NOMO-1 treated with dmso at 0.1 percent for 144 hours (cell line): ENCODE results near the gene TRIM38.

Source experiments
- DNase-seq: peaks from one replicate; lab custom pipeline; 2025; ENCODE audit not compliant: unreplicated experiment; lab: John Stamatoyannopoulos, UW

The TRIM38 gene

DNA sequence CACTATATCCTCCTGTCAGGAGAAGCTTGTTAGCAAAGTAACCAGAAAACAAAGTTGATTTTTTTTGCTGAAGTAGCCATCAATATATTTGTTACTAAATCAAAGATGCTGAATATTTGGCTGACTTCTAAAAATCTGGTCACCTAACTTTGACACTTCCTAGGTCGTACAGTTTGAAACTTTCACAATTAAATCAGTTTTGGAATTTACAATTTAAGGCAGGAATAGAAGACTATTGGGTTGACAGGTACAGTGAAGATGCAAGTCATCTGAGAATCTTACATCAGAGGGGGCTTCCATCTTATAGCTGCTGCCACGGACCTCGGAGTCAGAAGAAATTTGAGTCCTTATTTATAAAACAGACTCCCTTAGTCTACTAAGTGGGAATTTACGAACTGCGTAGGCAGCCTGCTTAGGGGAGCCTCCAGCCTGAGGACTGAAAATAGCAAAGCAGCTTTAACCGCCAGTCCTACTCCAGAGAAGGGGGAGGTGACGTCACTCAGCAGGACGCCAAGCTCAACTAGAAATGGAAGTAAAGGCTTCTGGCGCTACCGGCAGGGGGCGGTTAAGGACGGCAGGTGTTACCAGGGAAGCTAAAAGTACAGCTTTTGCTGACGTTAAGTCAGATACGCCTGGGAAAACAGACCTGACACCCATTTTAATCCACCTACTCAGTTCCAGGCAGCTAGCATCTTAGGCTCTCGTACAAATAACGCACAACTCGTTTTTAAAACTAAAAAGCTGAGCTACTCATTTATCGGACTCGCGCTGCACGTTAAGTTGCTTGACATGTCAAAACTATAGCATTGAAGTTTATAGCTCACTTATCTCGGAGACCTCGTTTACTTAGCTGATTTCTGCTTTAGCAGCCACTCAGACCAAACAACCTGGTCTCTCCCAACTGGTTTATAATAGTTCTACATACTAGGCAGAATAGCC is 63.6 kb downstream of the TRIM38 start:
- peak; percentile 94 for DNase-seq

DNA sequence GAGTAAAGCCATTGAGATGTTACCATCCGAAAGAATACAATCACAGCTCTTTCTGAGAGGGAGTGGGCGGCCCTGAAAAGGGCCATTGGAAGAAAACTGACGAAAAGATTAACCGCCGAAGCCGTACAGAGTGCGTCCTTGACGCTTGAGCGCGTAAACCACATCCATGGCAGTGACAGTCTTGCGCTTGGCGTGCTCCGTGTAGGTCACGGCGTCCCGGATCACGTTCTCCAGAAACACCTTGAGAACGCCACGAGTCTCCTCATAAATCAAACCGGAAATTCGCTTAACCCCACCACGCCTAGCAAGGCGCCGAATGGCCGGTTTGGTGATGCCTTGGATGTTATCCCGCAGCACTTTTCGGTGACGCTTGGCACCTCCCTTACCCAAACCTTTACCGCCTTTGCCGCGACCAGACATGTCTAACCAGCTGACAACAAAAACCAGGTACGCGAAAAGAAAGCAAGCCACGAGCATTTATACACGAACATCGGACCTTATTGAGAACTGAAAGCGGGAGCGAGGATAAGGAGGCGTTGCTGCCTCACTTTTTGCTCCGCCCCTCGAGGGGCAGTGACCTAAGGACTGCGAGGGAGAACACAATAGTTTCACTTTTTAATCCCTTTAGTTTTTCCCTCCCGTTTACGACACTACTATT is 64.4 kb downstream of the TRIM38 start:
- DNase-seq, result peak; percentile 76

DNA sequence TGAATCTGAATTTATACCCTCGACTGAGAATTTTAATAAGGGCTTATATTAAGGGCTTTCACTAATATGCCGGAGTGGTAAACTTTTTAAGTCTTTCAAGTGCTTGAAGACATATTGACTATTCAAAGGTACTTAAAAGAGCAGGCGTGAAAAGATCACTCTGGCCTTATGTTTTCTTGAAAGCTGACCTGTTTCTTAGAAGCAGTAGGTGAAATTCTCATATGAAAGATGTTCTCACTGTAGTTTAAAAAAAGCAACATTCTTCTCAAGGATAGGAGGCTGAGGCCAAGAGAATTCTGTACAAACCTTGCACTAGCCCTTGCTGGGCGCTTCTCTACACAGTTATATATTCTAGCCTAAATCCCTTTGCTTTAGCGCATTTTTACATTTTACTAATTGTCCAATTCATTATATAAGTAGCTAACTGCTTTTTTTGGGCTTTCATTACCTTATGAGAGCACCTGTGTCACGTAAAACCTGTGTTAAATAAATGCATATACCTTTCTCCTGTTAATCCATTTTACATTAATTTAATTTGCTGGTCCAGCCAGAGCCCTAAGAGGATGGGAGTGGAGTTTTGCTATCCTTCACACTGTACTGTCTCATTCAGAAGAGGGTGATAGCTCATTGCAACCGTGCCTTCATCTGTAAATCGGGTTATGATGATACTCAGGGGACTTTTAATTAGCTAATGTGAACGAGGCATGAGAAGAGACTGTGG is 65.0 kb downstream of the TRIM38 start:
- DNase-seq, result no peak

DNA sequence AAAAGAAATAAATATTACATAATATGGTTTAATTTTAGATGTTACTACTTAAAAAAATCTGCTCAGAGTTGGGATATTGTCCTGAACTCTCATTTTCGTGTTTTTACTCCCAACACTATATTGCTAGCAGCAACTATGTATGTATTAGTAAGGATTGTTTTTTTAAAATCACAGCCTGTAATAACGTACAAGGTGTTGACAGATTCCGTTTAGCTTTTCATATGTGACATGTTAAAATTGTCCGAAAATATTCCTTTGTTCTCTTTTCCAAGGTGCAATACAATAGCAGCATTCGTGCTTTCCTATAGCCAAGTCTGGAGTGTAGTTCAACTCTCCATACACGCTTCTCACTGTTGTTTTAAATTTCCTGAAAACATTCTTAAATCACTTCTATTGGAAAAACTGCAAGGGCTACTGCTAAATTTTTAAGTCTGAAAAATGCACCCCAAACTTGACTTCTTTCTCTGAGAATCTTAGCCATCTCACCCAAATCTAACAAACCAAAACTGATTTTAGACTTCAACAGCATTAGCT is 65.7 kb downstream of the TRIM38 start:
- DNase-seq, result no peak

DNA sequence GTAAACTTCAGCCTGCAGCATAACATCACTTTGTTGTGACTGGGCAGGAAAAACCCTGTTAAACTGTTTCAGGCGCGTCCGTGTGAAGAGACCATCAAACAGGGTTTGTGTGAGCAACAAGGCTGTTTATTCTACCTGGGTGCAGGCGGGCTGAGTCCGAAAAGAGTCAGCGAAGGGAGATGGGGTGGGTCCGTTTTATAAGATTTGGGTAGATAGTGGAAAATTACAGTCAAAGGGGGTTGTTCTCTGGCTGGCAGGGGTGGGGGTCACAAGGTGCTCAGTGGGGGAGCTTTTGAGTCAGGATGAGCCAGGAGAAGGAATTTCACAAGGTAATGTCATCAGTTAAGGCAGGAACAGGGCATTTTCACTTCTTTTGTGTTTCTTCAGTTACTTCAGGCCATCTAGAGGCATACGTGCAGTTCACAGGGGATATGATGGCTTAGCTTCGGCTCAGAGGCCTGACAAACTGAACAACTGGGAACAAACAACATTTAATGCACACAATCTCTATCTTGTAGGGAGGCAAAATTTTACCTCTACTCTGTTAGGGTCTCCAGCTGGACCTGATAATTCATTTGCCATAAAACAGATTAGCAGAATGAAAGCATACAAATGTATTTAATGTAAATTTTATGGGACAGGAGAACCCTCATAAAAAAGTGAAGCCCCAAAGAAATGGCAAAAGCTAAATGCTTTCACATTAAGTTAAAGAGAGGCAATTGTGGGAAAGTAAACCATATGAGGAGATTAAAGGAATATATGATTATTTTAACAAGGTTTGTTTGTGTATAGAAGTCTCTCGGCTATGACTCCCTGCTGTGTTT is 66.4 kb downstream of the TRIM38 start:
- no peak for DNase-seq

DNA sequence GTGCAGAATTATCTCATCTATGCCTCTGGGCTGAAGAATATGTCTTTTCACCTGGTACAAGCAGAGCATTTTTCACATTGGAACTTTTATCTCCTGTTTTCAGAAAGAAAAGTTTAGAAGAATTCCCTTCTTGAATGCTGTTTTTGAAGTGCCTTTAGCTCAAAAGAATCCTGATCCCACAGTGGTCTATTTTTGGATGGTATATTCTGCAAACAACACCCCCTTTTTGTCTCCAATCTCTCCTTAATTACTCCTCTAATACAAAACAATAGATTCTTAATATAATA is 66.9 kb downstream of the TRIM38 start:
- no peak for DNase-seq

DNA sequence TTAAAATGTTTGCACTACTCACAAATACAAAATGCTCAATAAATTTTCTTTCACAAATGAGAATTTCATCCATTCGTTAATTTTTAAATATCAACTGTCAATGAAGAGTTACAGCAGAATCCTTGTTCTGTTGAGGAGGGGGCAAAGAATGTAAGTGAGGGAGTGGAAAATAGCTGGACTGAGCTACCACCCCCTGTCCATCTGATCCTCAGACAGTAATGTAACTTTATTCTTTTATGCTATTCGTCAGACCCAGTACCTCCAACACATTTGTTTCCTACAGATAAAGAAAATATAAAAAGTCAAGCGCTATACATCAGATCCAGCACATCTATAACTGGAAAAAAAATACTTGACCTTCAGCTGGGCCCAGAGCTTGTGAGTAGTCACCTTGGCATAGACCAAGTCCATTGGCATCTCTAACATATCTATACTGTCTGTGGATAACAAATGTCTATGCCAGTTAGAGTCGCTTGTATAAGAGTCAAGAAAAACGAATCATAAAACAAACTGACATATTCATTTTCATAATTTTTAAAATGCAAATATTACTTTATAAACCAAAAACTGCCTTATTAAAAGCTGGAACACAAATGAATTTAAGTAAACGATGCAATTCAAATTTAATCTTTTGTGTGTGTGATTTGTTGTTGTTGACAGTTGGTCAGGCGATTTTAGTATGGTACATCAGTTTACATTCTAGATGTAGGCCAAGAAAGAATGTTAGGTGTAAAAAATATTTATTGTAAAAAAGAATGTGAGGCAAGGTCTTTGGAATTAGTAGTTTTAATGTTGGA is 67.5 kb downstream of the TRIM38 start:
- no peak for DNase-seq

DNA sequence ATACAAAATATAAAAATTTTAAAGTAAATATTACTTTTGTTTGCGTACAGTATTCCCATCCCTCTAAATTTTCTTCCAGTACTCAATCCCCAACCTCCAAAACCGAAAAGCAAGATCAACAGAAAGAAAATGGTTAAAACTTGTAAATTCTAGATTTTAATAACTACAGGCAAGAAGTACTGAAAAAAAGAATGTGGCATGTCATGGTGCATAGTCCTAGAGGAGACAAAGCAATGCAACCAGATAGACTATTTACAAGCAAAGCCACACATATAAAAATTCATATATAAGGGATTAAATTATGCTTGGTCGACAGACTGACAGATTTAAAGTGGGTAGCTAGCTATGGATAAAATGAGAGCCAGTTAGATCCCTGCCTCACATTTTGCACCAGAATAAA is 68.1 kb downstream of the TRIM38 start:
- DNase-seq, result no peak

DNA sequence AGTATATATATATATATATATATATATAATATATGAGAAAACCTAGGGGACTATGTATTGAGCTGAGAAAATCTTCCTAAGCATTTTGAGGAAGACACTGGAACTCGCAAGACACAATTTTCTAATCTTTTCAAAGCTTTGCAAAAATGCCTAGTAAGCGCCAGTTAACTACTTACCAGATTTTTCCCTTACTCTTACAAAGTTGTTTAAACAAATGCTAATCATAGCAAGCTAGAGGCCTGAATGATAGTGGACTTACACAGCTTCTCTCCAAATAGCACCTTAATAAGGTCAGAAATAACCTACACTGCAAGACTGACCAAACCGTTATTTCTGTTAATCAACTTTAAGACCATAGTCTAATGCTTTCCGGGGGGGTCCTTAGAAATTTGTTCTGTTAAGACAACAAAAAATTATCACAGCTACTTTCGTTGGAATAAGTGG is 68.6 kb downstream of the TRIM38 start:
- DNase-seq, result peak; percentile 33

DNA sequence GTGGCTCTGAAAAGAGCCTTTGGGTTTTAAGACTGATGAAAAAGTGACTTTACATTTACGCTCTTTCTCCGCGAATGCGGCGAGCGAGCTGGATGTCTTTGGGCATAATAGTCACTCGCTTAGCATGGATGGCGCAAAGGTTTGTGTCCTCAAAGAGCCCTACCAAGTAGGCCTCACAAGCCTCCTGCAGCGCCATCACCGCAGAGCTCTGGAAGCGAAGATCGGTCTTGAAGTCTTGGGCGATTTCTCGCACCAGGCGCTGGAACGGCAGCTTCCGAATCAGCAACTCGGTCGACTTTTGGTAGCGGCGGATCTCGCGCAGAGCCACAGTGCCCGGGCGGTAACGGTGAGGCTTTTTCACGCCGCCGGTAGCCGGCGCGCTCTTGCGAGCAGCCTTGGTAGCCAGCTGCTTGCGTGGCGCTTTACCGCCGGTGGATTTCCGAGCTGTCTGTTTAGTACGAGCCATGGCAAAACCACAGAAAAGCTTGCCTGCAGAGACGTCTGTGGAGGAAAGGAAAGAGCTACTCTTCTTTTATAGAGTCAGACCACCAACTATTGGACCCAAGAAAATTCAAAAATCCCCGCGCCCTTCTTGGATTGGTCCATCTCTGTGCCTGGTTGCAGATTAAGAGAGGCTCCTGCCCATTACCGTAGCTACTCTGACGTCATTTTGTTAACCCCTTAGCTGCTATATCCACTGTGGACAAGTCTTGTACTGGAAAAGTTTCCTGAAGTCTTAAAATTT is 69.2 kb downstream of the TRIM38 start:
- DNase-seq, result peak; percentile 96

DNA sequence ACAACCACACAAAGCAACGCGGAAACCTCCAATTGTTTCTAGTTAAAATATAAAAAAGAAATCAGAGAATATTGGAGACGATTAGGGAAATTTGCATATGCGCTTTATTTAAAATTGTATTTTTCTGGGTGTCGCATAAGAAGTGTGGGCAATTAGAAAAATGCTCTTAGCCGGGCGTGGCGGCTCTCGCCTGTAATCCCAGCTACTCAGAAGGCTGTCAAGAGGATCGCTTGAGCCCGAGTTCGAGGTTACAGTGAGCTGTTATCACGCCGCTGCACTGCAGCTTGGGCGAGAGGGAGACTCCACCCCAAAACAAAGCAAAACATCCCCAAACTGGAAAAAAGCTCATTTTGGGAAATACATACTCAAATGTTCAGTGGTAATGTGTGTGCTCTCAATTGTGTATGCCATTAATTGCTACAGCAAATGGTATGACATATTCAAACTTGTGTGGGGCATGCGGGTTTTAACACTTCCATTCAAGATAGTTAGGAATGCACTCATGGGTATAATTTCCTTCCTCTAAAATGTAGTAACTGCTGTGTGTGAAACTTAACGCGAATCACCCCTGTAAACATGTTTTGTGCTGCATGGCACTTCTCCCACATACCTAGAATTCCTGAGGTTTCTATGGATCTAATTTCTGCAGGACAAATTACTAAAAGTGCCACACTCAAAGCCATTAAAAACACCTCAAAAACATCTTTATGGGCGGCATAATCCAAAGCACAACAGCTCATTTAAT is 69.9 kb downstream of the TRIM38 start:
- peak; percentile 23 for DNase-seq

DNA sequence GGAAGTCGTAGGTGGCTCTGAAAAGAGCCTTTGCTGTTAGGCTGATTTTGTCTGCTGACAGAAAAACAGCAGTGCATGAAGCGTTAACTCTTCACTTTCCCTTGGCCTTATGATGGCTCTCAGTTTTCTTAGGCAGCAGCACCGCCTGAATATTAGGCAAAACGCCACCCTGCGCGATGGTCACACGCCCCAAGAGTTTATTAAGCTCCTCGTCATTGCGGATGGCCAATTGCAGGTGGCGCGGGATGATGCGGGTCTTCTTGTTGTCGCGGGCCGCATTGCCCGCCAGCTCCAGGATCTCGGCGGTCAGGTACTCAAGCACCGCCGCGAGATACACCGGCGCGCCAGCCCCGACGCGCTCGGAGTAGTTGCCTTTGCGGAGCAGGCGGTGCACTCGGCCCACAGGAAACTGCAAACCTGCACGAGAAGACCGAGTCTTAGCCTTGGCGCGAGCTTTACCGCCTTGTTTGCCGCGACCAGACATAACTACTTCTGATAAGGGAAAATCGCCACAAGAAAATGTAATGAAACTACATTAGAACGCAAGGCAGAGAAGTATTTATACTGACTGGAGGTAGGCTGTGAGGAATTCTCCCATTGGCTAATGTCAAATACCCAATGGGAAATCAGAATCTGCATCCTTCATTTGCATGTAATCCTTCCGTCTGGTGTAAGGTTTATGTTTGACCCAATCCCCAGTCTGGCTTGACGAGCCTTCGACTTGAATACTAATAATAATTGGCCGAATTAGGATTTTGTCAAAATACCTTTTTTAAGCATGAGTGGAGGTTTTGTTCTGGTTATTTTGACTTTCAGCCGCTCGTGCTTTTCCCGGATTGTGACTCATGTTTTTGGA is 70.7 kb downstream of the TRIM38 start:
- DNase-seq, result peak; percentile 92

DNA sequence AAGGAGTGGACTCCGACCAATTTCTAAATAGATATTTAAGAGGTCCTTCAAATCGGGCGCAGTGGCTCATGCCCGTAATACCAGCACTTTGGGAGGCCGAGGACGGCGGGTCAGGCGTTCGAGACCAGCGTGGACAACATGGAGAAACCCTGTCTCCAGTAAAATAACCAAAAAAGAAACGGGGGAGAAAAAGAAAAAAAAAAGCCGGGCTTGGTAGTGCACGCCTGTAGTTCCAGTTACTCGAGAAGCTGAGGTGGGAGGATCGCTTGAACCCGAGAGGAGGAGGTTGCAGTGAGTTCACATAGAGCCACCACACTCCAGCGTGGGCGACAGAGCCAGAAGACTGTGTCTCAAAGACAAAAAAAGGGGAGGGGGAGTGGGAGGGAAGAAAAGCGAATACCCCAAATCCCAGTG is 71.3 kb downstream of the TRIM38 start:
- no peak for DNase-seq

DNA sequence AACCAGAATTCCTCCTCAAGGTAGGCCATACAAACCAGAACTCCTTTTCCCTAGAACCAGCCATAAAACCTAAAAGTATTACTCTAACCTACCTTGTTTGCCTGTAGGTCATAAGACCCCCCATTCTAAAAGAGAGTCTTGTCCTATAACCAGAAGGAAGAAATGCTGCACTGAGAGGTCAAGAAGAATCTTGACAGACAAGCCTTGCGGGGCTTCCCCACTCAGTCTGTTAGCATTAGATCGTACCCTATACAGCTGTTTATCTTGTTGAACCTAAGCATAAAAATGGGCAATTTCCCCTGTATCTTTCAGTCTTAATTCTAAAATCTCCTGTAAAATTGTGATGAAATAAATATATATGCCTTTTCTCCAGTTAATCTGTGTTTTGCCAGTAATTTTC is 72.3 kb downstream of the TRIM38 start:
- DNase-seq, result no peak
